CD4-positive, alpha-beta T cell treated with Interferon gamma for 1 hour (primary cell): ENCODE data around the gene CNTD1.
A peak's percentile ranks its signal among the peaks of the same experiment; 100 is the strongest.

Experiments
- DNase-seq: peaks from one replicate; pipeline ENCODE4 v3.0.0-alpha.2; 2020

The CNTD1 gene

GRCh38 chr17:42809250-42809649 is 10.6 kb downstream of the CNTD1 start:
- no peak for DNase-seq

DNA sequence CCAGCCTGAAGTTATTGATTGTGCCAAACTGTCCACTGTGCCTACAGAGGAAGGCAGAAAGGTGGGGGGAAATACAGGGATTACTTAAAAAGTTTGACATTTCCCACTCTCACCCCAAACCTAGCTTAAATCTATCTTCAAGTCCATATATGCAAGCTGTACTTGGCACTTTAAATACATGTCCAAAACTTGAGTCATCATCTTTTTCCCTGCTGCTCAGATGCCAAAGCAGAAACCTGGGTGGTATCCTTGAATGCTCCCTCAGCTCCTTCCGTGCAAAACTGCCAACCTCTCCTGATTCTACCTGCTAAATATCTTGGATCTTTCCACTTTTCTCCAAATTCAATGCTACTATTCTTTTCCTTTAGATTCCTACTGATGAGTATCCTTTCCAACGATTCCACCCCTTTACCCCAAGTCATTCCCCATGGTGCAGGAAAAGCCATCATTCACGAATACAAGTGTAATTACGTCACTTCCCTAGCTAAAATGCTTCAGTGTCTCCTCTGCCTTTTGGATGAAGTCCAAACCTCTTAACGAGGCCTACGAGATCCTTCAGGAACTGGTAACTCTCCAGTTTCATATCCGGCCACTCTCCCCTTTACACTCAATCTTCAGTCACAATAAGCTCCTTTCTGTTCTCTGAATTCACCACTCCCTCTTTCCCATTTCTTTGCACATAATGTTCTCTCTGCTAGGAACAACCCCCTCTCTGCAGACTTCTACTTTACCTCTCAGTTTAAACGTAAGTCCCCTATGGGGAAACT is 16.2 kb downstream of the CNTD1 start:
- DNase-seq = no peak

- no peak for DNase-seq
Observed at GRCh38 chr17:42817866-42818265, 19.2 kb downstream of the CNTD1 start.

DNA sequence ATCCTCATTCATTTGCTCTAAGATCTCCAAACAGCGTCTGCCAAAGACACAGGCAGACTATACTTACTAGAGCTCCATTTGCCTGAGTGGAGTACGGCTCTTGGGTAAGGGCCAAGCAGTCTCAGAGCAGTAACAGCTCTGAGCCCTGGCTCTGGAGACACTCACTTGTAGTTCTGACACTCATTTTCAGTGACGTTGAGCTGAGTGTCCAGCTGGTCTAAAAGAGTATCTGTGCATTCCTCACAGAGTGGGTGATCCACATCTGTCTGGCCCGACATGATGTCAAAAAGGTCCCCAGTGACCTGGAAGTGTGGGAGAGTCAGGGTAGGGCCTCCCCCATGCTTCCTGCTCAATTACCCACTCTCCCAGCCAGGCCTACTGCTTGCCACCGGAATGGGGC is 19.7 kb downstream of the CNTD1 start:
- no peak for DNase-seq

- DNase-seq = peak; percentile 61
Observed at GRCh38 chr17:42819939-42820535, 21.4 kb downstream of the CNTD1 start.

DNA sequence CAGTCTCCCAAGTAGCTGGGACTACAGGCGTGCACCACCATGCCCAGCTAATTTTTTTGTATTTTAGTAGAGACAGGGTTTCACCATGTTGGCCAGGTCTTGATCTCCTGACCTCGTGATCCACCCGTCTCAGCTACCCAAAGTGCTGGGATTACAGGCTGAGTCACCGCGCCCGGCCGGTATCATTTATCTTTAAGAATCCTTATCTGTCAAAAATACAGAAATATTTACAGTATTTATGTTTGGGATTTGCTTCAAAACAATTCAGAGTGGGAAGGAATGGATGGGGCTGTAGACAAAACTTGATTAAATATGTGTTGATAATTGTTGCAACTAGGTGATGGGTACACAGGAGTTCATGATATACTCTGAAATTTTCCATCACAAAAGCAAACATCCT is 22.5 kb downstream of the CNTD1 start:
- no peak for DNase-seq

GRCh38 chr17:42827472-42827871 is 28.8 kb downstream of the CNTD1 start:
- no peak for DNase-seq

- no peak for DNase-seq
Observed at GRCh38 chr17:42830971-42831370, 32.3 kb downstream of the CNTD1 start.

- DNase-seq = no peak
Observed at GRCh38 chr17:42832213-42832933, 33.7 kb downstream of the CNTD1 start.

DNA sequence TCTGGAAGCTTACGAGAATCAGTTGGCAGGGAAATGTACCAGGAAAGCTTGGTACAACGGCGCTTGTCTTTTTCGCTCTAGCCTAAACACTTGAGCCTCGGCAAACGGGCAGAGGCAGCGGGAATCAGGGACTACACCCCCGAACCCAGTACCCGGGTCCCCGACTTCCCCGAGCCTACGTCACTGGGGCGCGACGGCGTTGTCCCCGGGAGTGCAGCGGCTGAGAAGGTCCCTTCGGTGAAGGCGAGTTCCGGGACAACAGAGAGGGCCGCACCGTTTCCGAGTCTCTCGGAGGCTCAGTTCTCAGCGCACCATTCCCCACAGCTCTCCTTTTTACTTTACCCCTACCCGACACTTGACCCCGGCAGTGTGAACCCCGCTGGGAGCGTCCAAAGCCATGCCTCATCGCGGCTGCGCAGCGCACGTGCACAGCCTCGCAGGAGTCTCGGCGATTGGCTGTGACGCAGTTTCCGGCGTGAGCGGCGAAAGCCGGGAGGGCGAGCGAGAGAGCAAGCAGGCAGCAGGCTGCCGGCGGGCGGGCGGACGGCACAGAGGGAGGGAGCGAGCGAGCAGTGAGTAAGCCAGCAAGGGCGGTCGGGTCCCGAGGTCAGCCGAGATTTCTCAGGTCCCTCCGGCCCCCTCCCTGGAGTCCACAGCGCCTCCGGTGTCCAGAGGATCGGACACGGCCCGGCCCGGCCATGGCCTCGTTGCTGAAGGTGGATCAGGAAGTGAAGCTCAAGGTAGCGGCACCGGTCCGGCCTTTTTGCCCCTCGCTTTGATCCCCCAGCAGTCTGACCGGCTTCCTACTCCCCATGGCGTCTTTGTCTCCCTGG is 34.5 kb downstream of the CNTD1 start, which contains the start of gene PSME3:
Gene PSME3, plus strand, starts transcription at position 464 of the 833 bp plus-strand sequence. Its CDS starts 235 bp downstream, at position 699.
- peak; percentile 88 for DNase-seq

GRCh38 chr17:42833767-42834422 is 35.2 kb downstream of the CNTD1 start:
- DNase-seq = no peak

- no peak for DNase-seq
Observed at GRCh38 chr17:42835732-42836131, 37.1 kb downstream of the CNTD1 start.

DNA sequence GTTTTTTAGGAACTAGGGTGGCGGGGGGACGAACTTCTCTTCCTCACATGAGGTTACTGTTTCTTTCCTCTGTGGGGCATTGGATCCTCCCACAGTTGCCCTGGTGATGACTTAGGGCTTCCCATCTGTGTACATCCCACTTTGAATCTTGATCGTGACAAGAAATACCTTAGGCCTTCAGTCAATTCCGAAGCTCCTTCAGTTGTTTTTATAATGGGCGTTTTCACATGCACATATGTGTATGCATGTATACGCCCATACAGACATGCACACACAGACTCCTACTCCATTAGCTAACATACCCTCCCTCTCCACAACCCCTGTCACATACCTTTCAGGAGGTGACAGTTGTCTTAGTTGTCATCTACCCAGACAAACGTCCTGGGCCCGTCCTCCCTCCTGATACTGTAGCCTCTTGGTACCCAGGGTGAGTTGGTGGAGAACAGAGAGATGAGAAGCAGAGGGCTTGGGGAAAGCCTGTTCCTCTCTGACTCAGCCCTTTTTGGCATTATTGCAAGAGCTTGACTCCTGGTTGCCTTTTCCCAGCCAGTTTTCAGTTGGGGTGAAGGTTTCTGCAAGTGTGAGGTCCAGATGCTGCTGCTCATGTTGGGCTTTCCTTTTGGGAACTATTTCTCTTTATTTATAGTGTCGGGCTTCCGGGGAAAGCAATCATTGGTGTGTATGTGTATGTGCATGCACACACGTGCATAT is 43.5 kb downstream of the CNTD1 start:
- DNase-seq = no peak

- DNase-seq = no peak
Observed at GRCh38 chr17:42843358-42843934, 44.8 kb downstream of the CNTD1 start.

DNA sequence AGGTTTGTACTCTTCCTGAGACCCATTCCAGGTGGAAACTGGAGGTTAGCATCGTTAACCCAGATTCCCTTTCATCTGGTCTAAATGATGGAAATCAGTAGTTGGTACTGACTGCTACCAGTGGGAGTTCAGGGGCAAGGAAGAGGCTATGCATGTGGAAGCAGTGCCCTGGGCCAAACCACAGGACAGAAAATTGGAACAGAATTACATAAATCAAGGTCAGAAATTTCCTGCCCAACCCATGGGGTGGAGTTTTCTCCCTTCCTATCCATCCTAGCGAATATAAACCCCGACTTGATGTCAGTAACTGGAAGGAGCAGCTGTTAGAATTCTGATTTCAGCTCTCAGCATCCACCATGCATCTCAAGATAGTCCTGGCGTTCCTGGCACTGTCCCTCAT is 45.6 kb downstream of the CNTD1 start, which contains the start of gene AOC2:
Gene AOC2, plus strand, starts transcription at position 310 of the 400 bp plus-strand sequence. Its CDS starts 47 bp downstream, at position 357.
- DNase-seq = no peak

DNA sequence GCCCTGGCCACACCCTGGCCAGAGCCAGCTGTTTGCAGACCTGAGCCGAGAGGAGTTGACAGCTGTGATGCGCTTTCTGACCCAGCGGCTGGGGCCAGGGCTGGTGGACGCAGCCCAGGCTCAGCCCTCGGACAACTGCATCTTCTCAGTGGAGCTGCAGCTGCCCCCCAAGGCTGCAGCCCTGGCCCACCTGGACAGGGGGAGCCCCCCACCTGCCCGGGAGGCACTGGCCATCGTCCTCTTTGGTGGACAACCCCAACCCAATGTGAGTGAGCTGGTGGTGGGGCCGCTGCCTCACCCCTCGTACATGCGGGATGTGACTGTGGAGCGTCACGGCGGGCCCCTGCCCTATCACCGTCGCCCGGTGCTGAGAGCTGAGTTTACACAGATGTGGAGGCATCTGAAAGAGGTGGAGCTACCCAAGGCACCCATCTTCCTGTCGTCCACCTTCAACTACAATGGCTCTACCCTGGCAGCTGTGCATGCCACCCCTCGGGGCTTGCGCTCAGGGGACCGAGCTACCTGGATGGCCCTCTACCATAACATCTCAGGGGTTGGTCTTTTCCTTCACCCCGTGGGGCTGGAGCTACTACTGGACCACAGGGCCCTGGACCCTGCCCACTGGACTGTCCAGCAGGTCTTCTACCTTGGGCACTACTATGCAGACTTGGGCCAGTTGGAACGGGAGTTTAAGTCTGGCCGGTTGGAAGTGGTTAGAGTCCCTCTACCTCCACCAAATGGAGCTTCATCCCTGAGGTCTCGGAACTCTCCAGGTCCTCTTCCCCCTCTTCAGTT is 46.3 kb downstream of the CNTD1 start:
- DNase-seq = no peak

GRCh38 chr17:42845556-42845917 is 46.9 kb downstream of the CNTD1 start:
- no peak for DNase-seq

GRCh38 chr17:42845918-42846593 is 47.4 kb downstream of the CNTD1 start:
- DNase-seq = no peak

- DNase-seq = no peak
Observed at GRCh38 chr17:42846594-42847280, 48.1 kb downstream of the CNTD1 start.
